Measurements from ENCODE around the gene GOLT1A.

Gene GOLT1A

GRCh38 chr1:204251286-204251685, 37.5 kb upstream of the GOLT1A start:
- H3K27me3 ChIP-seq (ENCODE audit: low read length) = no peaks in the 10 kb centered on the region
- no peaks in the 10 kb centered on the region for H3K36me3 ChIP-seq (ENCODE audit: low read length)
- no peaks in the 10 kb centered on the region for H3K79me2 ChIP-seq (ENCODE audit: insufficient read depth, low read length)
- H3K9me2 ChIP-seq (replicated peaks; ENCODE audit: insufficient read depth, low read length) = no peaks in the 10 kb centered on the region
- no peak overlapping the region for H2AFZ ChIP-seq (ENCODE audit: low read depth, low read length, severe bottlenecking)
- no peak overlapping the region for H3K27ac ChIP-seq (ENCODE audit: low read depth, low read length)
- no peak overlapping the region for H3K4me3 ChIP-seq (ENCODE audit: insufficient read depth, low read length, poor library complexity, severe bottlenecking)
- no peak overlapping the region for H3K9ac ChIP-seq (ENCODE audit: low read length)
- TF ChIP-seq EZH2phosphoT487 (conservative IDR thresholded peaks at IDR 0.05; ENCODE audit: low read length) = no peak
- TF ChIP-seq CTCF (IDR thresholded peaks at IDR 0.05; ENCODE audit: insufficient read depth, low read length, poor library complexity, severe bottlenecking) = no peak
- no peak overlapping the region for H3K4me2 ChIP-seq (ENCODE audit: low read depth, low read length, poor library complexity, severe bottlenecking)
- H3F3A ChIP-seq (ENCODE audit: insufficient read depth) = no peaks in the 10 kb centered on the region
- H3K9me3 ChIP-seq (ENCODE audit: insufficient read depth, low read length) = no peaks in the 10 kb centered on the region
- H4K20me1 ChIP-seq (ENCODE audit: low read depth, low read length) = no peaks in the 10 kb centered on the region

DNA sequence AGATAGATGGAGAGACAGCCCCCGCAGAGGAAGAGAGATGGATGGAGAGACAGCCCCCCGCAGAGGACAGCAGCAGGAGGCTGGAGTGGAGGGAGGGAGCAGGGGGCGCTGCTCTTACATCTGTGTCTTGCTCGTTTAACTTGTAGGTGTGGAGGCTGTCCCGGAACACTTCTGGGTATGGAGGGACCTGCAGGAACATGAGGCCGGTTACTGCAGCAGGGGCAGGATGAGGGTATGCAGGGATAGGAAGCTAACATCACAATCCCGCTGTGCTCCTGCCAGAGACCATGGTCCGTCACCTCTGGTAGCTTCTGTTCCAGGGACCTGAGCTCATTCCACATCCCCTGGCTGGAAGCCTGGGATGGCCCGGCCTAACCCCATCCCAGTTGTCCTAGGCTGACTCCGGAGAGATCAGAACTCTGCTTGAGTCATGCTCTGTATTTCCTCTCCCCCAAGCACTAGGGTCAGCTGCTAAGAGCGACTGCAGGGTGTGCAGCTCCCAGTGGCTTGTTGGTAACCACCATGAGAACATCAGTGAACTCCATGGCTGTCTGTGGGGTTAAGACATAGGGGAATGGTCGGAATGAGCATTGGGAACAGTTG, 36.7 kb upstream of the GOLT1A start:
- Histone ChIP-seq H3K9me3 (ENCODE audit: insufficient read depth, low read length) (no peaks in the 10 kb centered on the region), H3K27ac (ENCODE audit: low read depth, low read length) (no peak overlapping the region), H3K9me2 (replicated peaks; ENCODE audit: insufficient read depth, low read length) (no peaks in the 10 kb centered on the region), H2AFZ (ENCODE audit: low read depth, low read length, severe bottlenecking) (no peak overlapping the region), H3K4me2 (ENCODE audit: low read depth, low read length, poor library complexity, severe bottlenecking) (no peak overlapping the region), H3K27me3 (ENCODE audit: low read length) (no peaks in the 10 kb centered on the region), H4K20me1 (ENCODE audit: low read depth, low read length) (no peaks in the 10 kb centered on the region), H3K79me2 (ENCODE audit: insufficient read depth, low read length) (no peaks in the 10 kb centered on the region), H3K36me3 (ENCODE audit: low read length) (no peaks in the 10 kb centered on the region), H3F3A (ENCODE audit: insufficient read depth) (no peaks in the 10 kb centered on the region), H3K4me3 (ENCODE audit: insufficient read depth, low read length, poor library complexity, severe bottlenecking) (no peak overlapping the region), H3K9ac (ENCODE audit: low read length) (no peak overlapping the region)
- TF ChIP-seq CTCF (IDR thresholded peaks at IDR 0.05; ENCODE audit: insufficient read depth, low read length, poor library complexity, severe bottlenecking) = no peak
- TF ChIP-seq EZH2phosphoT487 (conservative IDR thresholded peaks at IDR 0.05; ENCODE audit: low read length) = no peak

- H3K27ac ChIP-seq (ENCODE audit: low read depth, low read length) = no peak overlapping the region
- H3K36me3 ChIP-seq (ENCODE audit: low read length) = no peaks in the 10 kb centered on the region
- H4K20me1 ChIP-seq (ENCODE audit: low read depth, low read length) = no peaks in the 10 kb centered on the region
- H3K9me2 ChIP-seq (replicated peaks; ENCODE audit: insufficient read depth, low read length) = no peaks in the 10 kb centered on the region
- TF ChIP-seq EZH2phosphoT487 (conservative IDR thresholded peaks at IDR 0.05; ENCODE audit: low read length) (no peak), CTCF (IDR thresholded peaks at IDR 0.05; ENCODE audit: insufficient read depth, low read length, poor library complexity, severe bottlenecking) (no peak)
- H3K27me3 ChIP-seq (ENCODE audit: low read length) = no peaks in the 10 kb centered on the region
- H3K4me3 ChIP-seq (ENCODE audit: insufficient read depth, low read length, poor library complexity, severe bottlenecking) = no peak overlapping the region
- H2AFZ ChIP-seq (ENCODE audit: low read depth, low read length, severe bottlenecking) = no peak overlapping the region
- no peak overlapping the region for H3K9ac ChIP-seq (ENCODE audit: low read length)
- H3K79me2 ChIP-seq (ENCODE audit: insufficient read depth, low read length) = no peaks in the 10 kb centered on the region
- no peak overlapping the region for H3K4me2 ChIP-seq (ENCODE audit: low read depth, low read length, poor library complexity, severe bottlenecking)
- H3K9me3 ChIP-seq (ENCODE audit: insufficient read depth, low read length) = no peaks in the 10 kb centered on the region
- H3F3A ChIP-seq (ENCODE audit: insufficient read depth) = no peaks in the 10 kb centered on the region
Measured at GRCh38 chr1:204249736-204250427, 36.1 kb upstream of the GOLT1A start.
